H1 (cell line): ENCODE results near the gene CDKN2AIP. TPM values are rescaled to one million over a fixed set of nuclear protein-coding genes. Genes with fewer than 3 reads are reported as not detected.

ENCODE experiments used
- polyA plus RNA-seq, 7 experiments: library from polyadenylated mRNA; depleted of rRNA in 3 of 7; stranded (reverse) in 5 of 7; unstranded in 2 of 7; fragments of >200 nt in 5 of 7; fragments of 200-250 nt in 2 of 7; gene quantifications; 1 replicate in 5 of 7; 2 replicates in 1 of 7; 4 replicates in 1 of 7; pipeline versions ENCODE4 v1.2.1 to v1.2.3, GENCODE V29; 2011 to 2013; ENCODE audit warnings: missing spikeins in 2 of 7, mixed read lengths in 2 of 7
- total RNA-seq: library from RNA; stranded (reverse); fragmentation: NEBNext Ultra II Directional; extraction: Animal tissue kit (Norgen Biotek cat#: 25700); gene quantifications from 2 replicates; pipeline ENCODE4 v1.2.1, GENCODE V29; 2021

The CDKN2AIP gene
- total and polyA plus RNA-seq, 2 of the 8 experiments (the other 6 are each of a cell fraction or from before 2014, with no cell fraction given): 6.0 to 14.0 TPM

Other genes starting within 250 kb of the CDKN2AIP start
- not detected in 2 replicates for gene CLDN22, start 124.4 kb upstream of the CDKN2AIP start, total RNA-seq
- gene CLDN22, start 124.4 kb upstream of the CDKN2AIP start, polyA plus RNA-seq (2011; rRNA removed): not detected in 2 replicates
- not detected in 2 replicates for gene CLDN24, start 122.2 kb upstream of the CDKN2AIP start, total RNA-seq
- not detected in 2 replicates for gene CLDN24, start 122.2 kb upstream of the CDKN2AIP start, polyA plus RNA-seq (2011; rRNA removed)
- 14.8 and 16.1 TPM in 2 replicates for gene ING2, start 60.4 kb downstream of the CDKN2AIP start, total RNA-seq
- 5.1 and 5.7 TPM in 2 replicates for gene ING2, start 60.4 kb downstream of the CDKN2AIP start, polyA plus RNA-seq (2011; rRNA removed)
- 18.5 and 18.9 TPM in 2 replicates for gene RWDD4, start 214.5 kb downstream of the CDKN2AIP start, total RNA-seq
- 4.0 and 5.4 TPM in 2 replicates for gene RWDD4, start 214.5 kb downstream of the CDKN2AIP start, polyA plus RNA-seq (2011; rRNA removed)
- 23.1 and 25.9 TPM in 2 replicates for gene TRAPPC11, start 214.7 kb downstream of the CDKN2AIP start, total RNA-seq
- 15.3 and 19.2 TPM in 2 replicates for gene TRAPPC11, start 214.7 kb downstream of the CDKN2AIP start, polyA plus RNA-seq (2011; rRNA removed)